B cell (primary cell): ENCODE measurements around the gene GPR156. TPM values are rescaled to one million over a fixed set of nuclear protein-coding genes. Genes with fewer than 3 reads are reported as not detected.

ENCODE experiments used
- ATAC-seq: fragments of 200-7000 bp; cut with Tn5 transposase; one replicate; pipeline ENCODE4 v1.10.0; 2021; ENCODE audit warnings: low read depth, mild to moderate bottlenecking, moderate number of reproducible peaks, moderate library complexity
- CTCF ChIA-PET: fragments of 350-600 bp; sonication (Branson Sonifier 250); formaldehyde crosslinking; loops from one replicate; lab custom pipeline; 2021; ENCODE audit warnings: antibody characterized with exemption, inconsistent platforms; lab: Charles Lee
- POLR2A ChIA-PET: fragments of 350-600 bp; sonication (Branson Sonifier 250); formaldehyde crosslinking; loops from one replicate; lab custom pipeline; 2021; ENCODE audit warnings: antibody characterized with exemption; lab: Charles Lee
- DNase-seq: peaks from one replicate; pipeline ENCODE4 v3.0.0; 2013
- H2AFZ ChIP-seq: 2 replicates; pipeline ENCODE4 v1.6.1; 2012; ENCODE audit warnings: mild to moderate bottlenecking, low read depth, low read length; ENCODE audit not compliant: insufficient read depth, poor library complexity, severe bottlenecking
- H3K27ac ChIP-seq, 2 donors: 1 replicate in 1 of 2; 2 replicates in 1 of 2; pipeline ENCODE4 v1.5.1; 2012 to 2013; ENCODE audit warnings: low read length in 2 of 2, mild to moderate bottlenecking in 2 of 2, moderate library complexity in 1 of 2
- H3K27me3 ChIP-seq, 4 experiments: fragments of 200-600 bp in 1 of 4; sonication (generic) in 1 of 4; replicated peaks in 1 of 4; 1 replicate in 2 of 4; 2 replicates in 2 of 4; pipeline versions ENCODE4 v1.6.1 to v1.7.0; 2013 to 2016; ENCODE audit warnings: low read length in 3 of 4, mild to moderate bottlenecking in 2 of 4, mixed read lengths in 1 of 4, moderate library complexity in 1 of 4; ENCODE audit not compliant: insufficient read depth in 4 of 4, control insufficient read depth in 3 of 4; ENCODE audit errors: control extremely low read depth in 1 of 4
- H3K36me3 ChIP-seq, 2 experiments: replicated peaks in 1 of 2; 1 replicate in 1 of 2; 2 replicates in 1 of 2; pipeline versions ENCODE4 v1.6.1 to v1.7.1; 2013; ENCODE audit warnings: low read length in 1 of 2; ENCODE audit not compliant: insufficient read depth in 2 of 2, control insufficient read depth in 1 of 2; ENCODE audit errors: control extremely low read depth in 1 of 2, extremely low read depth in 1 of 2
- H3K4me1 ChIP-seq, 2 donors: fragments of 200-600 bp in 1 of 2; sonication (generic) in 1 of 2; 1 replicate in 1 of 2; 2 replicates in 1 of 2; pipeline versions ENCODE4 v1.5.1 to v1.6.1; 2013 to 2017; ENCODE audit warnings: low read length in 2 of 2; ENCODE audit not compliant: control insufficient read depth in 2 of 2, insufficient read depth in 2 of 2
- H3K4me2 ChIP-seq: replicated peaks from 2 replicates; pipeline ENCODE3; 2012; ENCODE audit warnings: mild to moderate bottlenecking, low read depth, low read length; ENCODE audit not compliant: poor library complexity, severe bottlenecking
- H3K4me3 ChIP-seq, 5 experiments: fragments of 200-600 bp in 1 of 5; sonication (generic) in 1 of 5; 1 replicate in 3 of 5; 2 replicates in 2 of 5; pipeline versions ENCODE4 v1.5.1 to v1.7.0; 2011 to 2016; ENCODE audit warnings: low read length in 4 of 5, mild to moderate bottlenecking in 4 of 5, low read depth in 2 of 5, control low read depth in 1 of 5, moderate library complexity in 1 of 5; ENCODE audit not compliant: insufficient read depth in 1 of 5; ENCODE audit errors: control extremely low read depth in 1 of 5, extremely low read depth in 1 of 5
- H3K79me2 ChIP-seq: fragments of 200-600 bp; sonication (generic); one replicate; pipeline ENCODE4 v1.6.0; 2016; ENCODE audit warnings: low read length; ENCODE audit not compliant: control insufficient read depth, insufficient read depth
- H3K9ac ChIP-seq: fragments of 200-600 bp; sonication (generic); 2 replicates; pipeline ENCODE4 v1.6.1; 2017; ENCODE audit warnings: mild to moderate bottlenecking, low read length, moderate library complexity
- H3K9me3 ChIP-seq, 3 donors: one replicate each; pipeline versions ENCODE4 v1.6.1 to v1.7.1; 2013; ENCODE audit warnings: low read length in 2 of 3; ENCODE audit not compliant: control insufficient read depth in 2 of 3, insufficient read depth in 1 of 3; ENCODE audit errors: control extremely low read depth in 1 of 3
- H4K20me1 ChIP-seq: 2 replicates; pipeline ENCODE4 v1.6.0; 2012; ENCODE audit warnings: mild to moderate bottlenecking, low read length; ENCODE audit not compliant: insufficient read depth, control insufficient read depth, poor library complexity, severe bottlenecking
- H3K27ac Mint-ChIP-seq: one replicate; pipeline ENCODE4 v1.8.0; 2021; ENCODE audit warnings: mixed read lengths
- H3K27me3 Mint-ChIP-seq: one replicate; pipeline ENCODE4 v1.8.0; 2021; ENCODE audit warnings: mixed read lengths
- H3K4me1 Mint-ChIP-seq: one replicate; pipeline ENCODE4 v1.8.0; 2021; ENCODE audit warnings: mixed read lengths
- H3K4me3 Mint-ChIP-seq: one replicate; pipeline ENCODE4 v1.8.0; 2021; ENCODE audit warnings: mixed read lengths
- H3K9me3 Mint-ChIP-seq: one replicate; pipeline ENCODE4 v1.8.0; 2022; ENCODE audit warnings: mixed read lengths; ENCODE audit not compliant: insufficient read depth
- CTCF ChIP-seq: fragments of 200-600 bp; IDR thresholded peaks from one replicate; pipeline ENCODE4 v1.8.0; 2022; ENCODE audit warnings: antibody characterized with exemption, mild to moderate bottlenecking
- EZH2 ChIP-seq: IDR thresholded peaks from 2 replicates; pipeline ENCODE4 v1.6.1; 2012; ENCODE audit warnings: borderline replicate concordance, low read depth, mild to moderate bottlenecking, moderate library complexity, low read length; ENCODE audit not compliant: insufficient read depth, poor library complexity, severe bottlenecking
- WGBS: methylation state at CpG from one replicate; pipeline ENCODE4 v1.1.5; 2013; ENCODE audit warnings: missing lambda C conversion rate; ENCODE audit not compliant: insufficient coverage; 5-methylcytosine and 5-hydroxymethylcytosine counted together
- intact Hi-C: fragments of 100-400 bp; cut with micrococcal nuclease; formaldehyde crosslinking; loops from one replicate; pipeline ENCODE4 v1.10.0; 2022
- polyA plus RNA-seq: library from polyadenylated mRNA; depleted of rRNA; stranded (reverse); fragments of >200 nt; gene quantifications from 2 replicates; pipeline ENCODE4 v1.2.3, GENCODE V29; 2012
- total RNA-seq, 2 donors: library from RNA; stranded (reverse); fragments of 120-200 nt in 1 of 2; gene quantifications; 1 replicate in 1 of 2; 2 replicates in 1 of 2; pipeline versions ENCODE4 v1.2.3 to v1.2.4, GENCODE V29; 2013 to 2022

The GPR156 gene
- total and polyA plus RNA-seq, 2 donors (not counting 1 experiment from before 2014, with no cell fraction given): 0.03 to 0.20 TPM

DNA sequence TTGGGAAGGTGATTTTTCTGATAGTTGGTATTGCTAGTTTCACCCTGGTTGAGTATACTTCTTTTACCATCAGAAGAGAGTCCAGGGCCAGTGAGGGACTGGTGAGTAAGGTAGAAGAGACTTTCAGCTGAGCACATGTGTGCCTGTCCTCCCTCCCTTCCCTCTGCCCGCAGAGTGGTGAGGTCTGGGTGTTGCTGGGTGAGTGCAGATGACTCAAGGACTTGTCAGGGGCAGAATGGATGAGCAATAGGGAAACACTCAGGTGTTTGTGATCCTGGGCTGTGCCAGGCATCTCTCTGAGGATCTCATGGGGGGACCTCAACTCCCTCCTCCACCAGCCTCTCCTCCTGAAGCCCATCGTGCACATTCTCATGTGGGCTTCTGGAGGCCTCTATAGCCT is 114.8 kb downstream of the GPR156 start:
- POLR2A ChIA-PET: no interaction called here
- no peak for DNase-seq
- CTCF ChIA-PET: no interaction called here
- TF ChIP-seq EZH2 (no peak), CTCF (no peak)
- Histone ChIP-seq H2AFZ (no peak overlapping the region), H3K4me3 (no peak overlapping the region), H3K27me3 (no peaks in the 10 kb centered on the region), H3K4me2 (no peak overlapping the region), H3K4me1 (no peaks in the 10 kb centered on the region), H3K79me2 (no peaks in the 10 kb centered on the region), H3K9me3 (no peaks in the 10 kb centered on the region), H3K36me3 (no peaks in the 10 kb centered on the region), H3K9ac (no peak overlapping the region), H3K27ac (no peak overlapping the region), H4K20me1 (no peaks in the 10 kb centered on the region)
- Mint-ChIP-seq H3K4me1 (no peaks in the 10 kb centered on the region), H3K27ac (no peak overlapping the region), H3K27me3 (peaks cover 5% of the 10 kb centered on the region), H3K9me3 (no peaks in the 10 kb centered on the region), H3K4me3 (no peak overlapping the region)
- no peak for ATAC-seq
- no CpG with 5 or more reads among the region's 2 CpGs for WGBS
- intact Hi-C loops: no loop called here

DNA sequence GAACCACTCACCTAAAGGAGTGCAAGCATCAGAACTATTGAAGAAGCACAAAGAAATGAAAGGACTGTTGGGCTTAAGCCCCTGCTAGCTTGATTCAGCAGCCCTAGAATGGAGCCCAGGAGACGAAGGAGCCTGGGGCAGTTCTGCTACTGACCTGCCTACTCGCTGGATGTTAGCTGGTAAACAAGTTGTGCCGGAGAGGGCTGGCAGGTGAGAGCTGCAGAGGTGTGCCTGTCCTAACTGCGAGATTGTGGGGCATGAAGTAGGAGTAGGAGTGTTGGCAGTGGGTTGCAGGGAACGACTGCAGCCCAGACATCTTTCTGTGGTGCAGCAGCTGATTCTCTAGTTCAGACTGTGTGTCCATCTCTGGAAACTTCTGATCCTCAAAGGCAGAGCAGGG is 115.6 kb downstream of the GPR156 start:
- Mint-ChIP-seq H3K9me3 (no peaks in the 10 kb centered on the region), H3K4me1 (no peaks in the 10 kb centered on the region), H3K27ac (no peak overlapping the region), H3K4me3 (no peak overlapping the region), H3K27me3 (peaks cover 7% of the 10 kb centered on the region)
- ChIA-PET POLR2A (no interaction called here), CTCF (interaction anchor here (1.3 kb wide), 1 partner anchor 9 kb away, joined by 5 read pairs; no protein-coding TSS in a partner anchor)
- intact Hi-C loops: no loop called here
- no peak overlapping the region for H3K27ac ChIP-seq
- no peak for ATAC-seq
- no peak overlapping the region for H3K9ac ChIP-seq
- H3K4me1 ChIP-seq: no peaks in the 10 kb centered on the region
- H2AFZ ChIP-seq: no peak overlapping the region
- no peaks in the 10 kb centered on the region for H3K9me3 ChIP-seq
- H3K27me3 ChIP-seq: no peaks in the 10 kb centered on the region
- H3K4me2 ChIP-seq: no peak overlapping the region
- no peaks in the 10 kb centered on the region for H3K36me3 ChIP-seq
- H3K79me2 ChIP-seq: no peaks in the 10 kb centered on the region
- no peaks in the 10 kb centered on the region for H4K20me1 ChIP-seq
- no peak for TF ChIP-seq CTCF
- no peak for TF ChIP-seq EZH2
- no peak for DNase-seq
- 93% methylated on average over 5 of the region's 5 CpGs for WGBS
- no peak overlapping the region for H3K4me3 ChIP-seq
